ENCODE data around the gene EPSTI1. TPM values are rescaled to one million over a fixed set of nuclear protein-coding genes. Genes with fewer than 3 reads are reported as not detected.

The EPSTI1 gene
- total and polyA plus RNA-seq, 10 of the 15 experiments (the other 5 are each of a cell fraction or from before 2014, with no cell fraction given) = 4.7 to 32.0 (median 24.2) TPM

DNA sequence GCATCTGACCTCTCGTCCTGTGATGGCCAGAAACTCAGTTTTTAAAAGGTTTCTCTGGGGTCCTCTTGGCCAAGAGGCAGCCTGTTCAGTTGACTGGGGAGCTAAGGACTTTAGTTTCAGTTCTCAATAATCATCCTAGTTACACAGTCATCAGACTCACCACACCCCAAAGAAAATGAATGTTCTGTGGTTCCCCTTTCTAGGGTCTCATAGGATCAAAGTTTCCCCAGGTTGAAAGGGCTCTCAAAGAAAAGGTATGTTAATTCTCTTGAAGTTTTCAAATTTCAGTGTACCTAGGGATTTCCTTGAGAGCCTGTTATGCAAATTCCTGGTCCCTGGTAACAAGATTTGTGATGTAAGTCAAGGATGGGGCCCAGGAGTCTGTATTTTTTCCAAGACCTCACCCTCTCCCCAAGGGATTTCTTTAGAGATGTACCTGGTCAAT, 115.7 kb downstream of the EPSTI1 start:
- no peaks in the 10 kb centered on the region for H4K20me1 ChIP-seq (ENCODE audit: control insufficient read depth, insufficient read depth)
- no peak overlapping the region for H3K9ac ChIP-seq (ENCODE audit: control insufficient read depth, insufficient read depth, low read length)
- H3K27ac ChIP-seq (ENCODE audit: control insufficient read depth, insufficient read depth) = peak overlapping the region; percentile 76
- intact Hi-C loops (cut with micrococcal nuclease; ENCODE audit: unreplicated experiment) = loop anchor here (5.0 kb wide), 2 partner anchors 279 to 599 kb away; no protein-coding TSS in a partner anchor
- peaks cover 14% of the 10 kb centered on the region for H3K4me1 ChIP-seq (ENCODE audit: control insufficient read depth, insufficient read depth, low read length)
- 0% methylated on average over 1 of the region's 1 CpG for WGBS (ENCODE audit: insufficient coverage, insufficient replicate concordance, low lambda C conversion rate, missing lambda C conversion rate)
- H3K36me3 ChIP-seq (ENCODE audit: control insufficient read depth in 2 of 2, insufficient read depth in 2 of 2, low read length in 1 of 2) = no peaks in the 10 kb centered on the region
- H3K4me3 ChIP-seq = no peak overlapping the region
- H3K79me2 ChIP-seq (ENCODE audit: control insufficient read depth, insufficient read depth, low read length) = no peaks in the 10 kb centered on the region
- ChIA-PET CTCF (interaction anchor here (0.6 to 2.2 kb wide), 8 partner anchors 21 to 325 kb away, joined by 3 to 6 read pairs (median 3); no protein-coding TSS in a partner anchor), POLR2A (no interaction called here), RAD21 (ENCODE audit: unreplicated experiment) (interaction anchor here (0.7 to 1.8 kb wide), 11 partner anchors 11 to 928 kb away, joined by 3 to 6 read pairs (median 4); no protein-coding TSS in a partner anchor), SMC1A (ENCODE audit: uncharacterized antibody, unreplicated experiment) (interaction anchor here (0.5 to 3.0 kb wide), 17 partner anchors 10 to 554 kb away, joined by 3 to 13 read pairs (median 4); partner anchors contain the start of gene EPSTI1)
- H3K9me3 ChIP-seq (replicated peaks; ENCODE audit: control insufficient read depth, insufficient read depth, low read length) = no peaks in the 10 kb centered on the region
- in situ Hi-C loops (cut with MboI) = no loop called here
- DNase-seq (ENCODE audit: low read depth, low spot score) (peak; percentile 82), ATAC-seq (peak; percentile 98), FAIRE-seq (peak; percentile 97)
- no peaks in the 10 kb centered on the region for H3K27me3 ChIP-seq (replicated peaks in 1 of 2; ENCODE audit: control insufficient read depth in 2 of 2, insufficient read depth in 2 of 2, low read length in 1 of 2)
- H2AFZ ChIP-seq (ENCODE audit: control insufficient read depth, low read depth, low read length) = peak overlapping the region; percentile 82
- H3K4me2 ChIP-seq (ENCODE audit: control insufficient read depth, insufficient read depth) = peak overlapping the region; percentile 73
- no TSS peak for BruUV-seq (replicated peaks)
- TF ChIP-seq FOS (IDR thresholded peaks at IDR 0.05; ENCODE audit: borderline replicate concordance, extremely low read depth, insufficient read length) = no peak
- 0 out of 3 replicates have a peak, but pooled peaks have one; percentile 67 for TF ChIP-seq POU2F2 (IDR thresholded peaks at IDR 0.05; ENCODE audit: borderline replicate concordance, low read depth, low read length)
- TF ChIP-seq, protein P1, sequence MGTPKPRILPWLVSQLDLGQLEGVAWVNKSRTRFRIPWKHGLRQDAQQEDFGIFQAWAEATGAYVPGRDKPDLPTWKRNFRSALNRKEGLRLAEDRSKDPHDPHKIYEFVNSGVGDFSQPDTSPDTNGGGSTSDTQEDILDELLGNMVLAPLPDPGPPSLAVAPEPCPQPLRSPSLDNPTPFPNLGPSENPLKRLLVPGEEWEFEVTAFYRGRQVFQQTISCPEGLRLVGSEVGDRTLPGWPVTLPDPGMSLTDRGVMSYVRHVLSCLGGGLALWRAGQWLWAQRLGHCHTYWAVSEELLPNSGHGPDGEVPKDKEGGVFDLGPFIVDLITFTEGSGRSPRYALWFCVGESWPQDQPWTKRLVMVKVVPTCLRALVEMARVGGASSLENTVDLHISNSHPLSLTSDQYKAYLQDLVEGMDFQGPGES (IDR thresholded peaks at IDR 0.05) = no peak
- no peak for TF ChIP-seq RAD21 (IDR thresholded peaks at IDR 0.05; ENCODE audit: insufficient read depth, low read depth, low read length)
- TF ChIP-seq EP300 (IDR thresholded peaks at IDR 0.05; ENCODE audit: borderline replicate concordance in 1 of 2, control insufficient read depth in 1 of 2, low read depth in 2 of 2, low read length in 2 of 2) = peak; percentile 44 to 92; a peak in 3 of 4 replicates
- 0 out of 2 replicates have a peak, but pooled peaks have one; percentile 52 for TF ChIP-seq TBL1XR1 (IDR thresholded peaks at IDR 0.05; ENCODE audit: low read depth, low read length)
- peak; percentile 79 for TF ChIP-seq IKZF1 (conservative IDR thresholded peaks at IDR 0.05)
- TF ChIP-seq IKZF2 (IDR thresholded peaks at IDR 0.05) = peak; percentile 79 to 82; a peak in 3 of 4 replicates
- peak; percentile 78 for TF ChIP-seq TCF7 (IDR thresholded peaks at IDR 0.05; ENCODE audit: borderline replicate concordance)
- TF ChIP-seq RUNX3 (IDR thresholded peaks at IDR 0.05; ENCODE audit: low read length) = peak; percentile 87
- peak; percentile 92 for TF ChIP-seq SPI1 (IDR thresholded peaks at IDR 0.05; ENCODE audit: borderline replicate concordance, insufficient read depth, low read depth, low read length)
- no peak for TF ChIP-seq BMI1 (IDR thresholded peaks at IDR 0.05; ENCODE audit: borderline replicate concordance)
- 0 out of 2 replicates have a peak, but pooled peaks have one; percentile 77 for TF ChIP-seq BCL11A (IDR thresholded peaks at IDR 0.05; ENCODE audit: low read depth, low read length)
- TF ChIP-seq MEF2B (IDR thresholded peaks at IDR 0.05; ENCODE audit: partially characterized antibody, poor library complexity, severe bottlenecking) = peak; percentile 82
- TF ChIP-seq, protein P2, sequence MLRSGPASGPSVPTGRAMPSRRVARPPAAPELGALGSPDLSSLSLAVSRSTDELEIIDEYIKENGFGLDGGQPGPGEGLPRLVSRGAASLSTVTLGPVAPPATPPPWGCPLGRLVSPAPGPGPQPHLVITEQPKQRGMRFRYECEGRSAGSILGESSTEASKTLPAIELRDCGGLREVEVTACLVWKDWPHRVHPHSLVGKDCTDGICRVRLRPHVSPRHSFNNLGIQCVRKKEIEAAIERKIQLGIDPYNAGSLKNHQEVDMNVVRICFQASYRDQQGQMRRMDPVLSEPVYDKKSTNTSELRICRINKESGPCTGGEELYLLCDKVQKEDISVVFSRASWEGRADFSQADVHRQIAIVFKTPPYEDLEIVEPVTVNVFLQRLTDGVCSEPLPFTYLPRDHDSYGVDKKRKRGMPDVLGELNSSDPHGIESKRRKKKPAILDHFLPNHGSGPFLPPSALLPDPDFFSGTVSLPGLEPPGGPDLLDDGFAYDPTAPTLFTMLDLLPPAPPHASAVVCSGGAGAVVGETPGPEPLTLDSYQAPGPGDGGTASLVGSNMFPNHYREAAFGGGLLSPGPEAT (IDR thresholded peaks at IDR 0.05; ENCODE audit: low read depth) = peak; percentile 83
- no peak for TF ChIP-seq BACH1 (IDR thresholded peaks at IDR 0.05; ENCODE audit: borderline replicate concordance)
- TF ChIP-seq MEF2A (IDR thresholded peaks at IDR 0.05; ENCODE audit: insufficient read depth, low read depth, low read length) = 0 out of 2 replicates have a peak, but pooled peaks have one; percentile 32
- TF ChIP-seq RELA (IDR thresholded peaks at IDR 0.05; ENCODE audit: borderline replicate concordance, partially characterized antibody) = peak; percentile 10
- 0 out of 2 replicates have a peak, but pooled peaks have one; percentile 21 for TF ChIP-seq STAT3 (IDR thresholded peaks at IDR 0.05; ENCODE audit: low read depth, low read length)

All from GM12878 (cell line).